HTERT RPE-1 (cell line): ENCODE results near the gene SCARB1.

Experiments used
- in situ Hi-C: fragments of 300-500 bp; cut with MboI; formaldehyde crosslinking; loops from 4 replicates; pipeline ENCODE4 v1.14.3; 2020; ENCODE audit warnings: low sequenced_read_pairs

The SCARB1 gene

DNA sequence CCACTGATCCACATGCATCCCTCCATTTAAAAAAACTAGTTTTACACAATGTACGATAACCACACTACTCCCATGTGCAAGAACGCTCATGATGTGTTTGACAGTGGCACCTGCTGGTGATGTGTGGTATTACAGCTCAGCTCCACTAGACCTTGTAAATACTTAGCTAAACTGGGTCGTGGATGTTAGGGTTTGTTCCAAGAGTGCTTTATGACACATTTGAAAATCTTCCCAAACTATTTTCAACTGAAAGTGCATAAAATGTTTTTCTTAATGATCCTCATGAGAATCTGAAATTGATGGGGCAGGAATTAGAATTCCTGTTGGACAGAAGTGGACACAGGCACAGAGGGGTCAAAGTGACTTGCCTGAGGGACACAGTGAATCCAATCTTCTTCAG, 99.2 kb downstream of the SCARB1 start:
- in situ Hi-C loops, result no loop called here

DNA sequence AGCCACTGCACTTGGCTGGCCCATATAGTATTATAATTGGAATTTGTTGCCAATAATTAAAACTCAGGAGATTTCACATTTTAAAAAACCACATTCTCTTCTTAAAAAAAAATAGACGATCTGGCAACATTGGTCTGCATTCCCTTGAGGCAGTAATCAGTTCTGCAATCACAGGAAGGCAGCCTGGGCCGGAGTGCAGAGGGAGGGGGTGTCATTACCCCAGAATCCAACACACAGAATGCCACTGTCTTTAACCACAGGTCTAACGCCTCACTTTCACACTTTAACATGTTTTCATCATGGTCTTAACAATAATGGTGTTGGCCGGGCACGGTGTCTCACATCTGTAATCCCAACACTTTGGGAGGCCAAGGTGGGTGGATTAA, 100.1 kb downstream of the SCARB1 start:
- in situ Hi-C loops, result no loop called here

DNA sequence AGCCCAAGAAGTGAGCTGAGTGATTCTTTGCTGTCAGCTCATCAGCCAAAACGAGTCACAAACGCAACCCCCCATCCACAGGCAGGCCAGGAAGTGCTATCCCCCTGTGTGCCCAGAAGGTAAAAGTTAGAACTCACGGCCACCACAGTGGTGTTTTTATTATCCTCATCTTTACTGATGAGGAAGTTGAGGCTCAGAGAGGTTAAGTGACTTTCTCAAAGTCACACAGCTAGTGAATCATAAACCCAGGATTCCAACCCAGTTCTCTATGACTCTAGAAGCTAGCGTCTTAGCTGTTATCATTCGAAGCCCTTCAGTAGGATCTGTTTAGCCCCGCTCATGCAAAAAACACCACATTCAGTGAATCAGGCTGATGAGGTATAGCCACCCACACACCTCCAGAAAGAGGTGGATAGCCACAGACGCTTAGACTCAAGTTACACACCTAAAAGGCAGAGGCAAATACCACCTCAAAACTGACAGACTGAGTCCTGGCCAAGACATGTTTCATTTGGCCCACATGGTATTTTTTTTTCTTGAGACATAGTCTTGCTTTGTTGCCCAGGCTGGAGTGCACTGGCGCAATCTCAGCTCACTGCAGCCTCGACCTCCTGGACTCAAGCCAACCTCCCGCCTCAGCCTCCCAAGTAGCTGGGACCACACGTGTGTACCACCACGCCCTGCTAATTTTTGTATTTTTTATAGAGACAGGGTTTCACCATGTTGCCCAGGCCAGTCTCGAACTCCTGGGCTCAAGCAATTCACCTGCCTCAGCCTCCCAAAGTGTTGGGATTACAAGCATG, 100.7 kb downstream of the SCARB1 start:
- in situ Hi-C loops, result no loop called here

DNA sequence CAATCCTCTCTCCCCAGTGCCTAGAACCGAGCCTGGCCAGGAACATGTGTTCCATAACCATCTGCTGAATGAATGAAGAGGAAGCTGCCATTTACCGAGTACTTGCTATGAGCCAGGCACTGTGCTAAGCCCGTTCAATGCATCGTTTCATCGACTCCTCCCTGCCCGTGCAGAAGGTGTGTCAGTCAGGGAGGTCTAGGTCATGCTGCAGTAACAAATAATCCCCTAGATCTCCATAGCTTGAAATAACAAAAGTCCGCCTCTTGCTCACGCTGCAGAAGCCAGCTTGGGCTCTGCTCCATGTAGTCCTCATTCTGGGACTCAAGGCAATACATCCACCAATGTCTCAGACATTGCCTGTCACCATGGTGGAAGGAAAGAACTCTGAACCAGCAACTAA, 101.3 kb downstream of the SCARB1 start:
- in situ Hi-C loops, result no loop called here

- in situ Hi-C loops, result no loop called here
Observed at GRCh38 chr12:124761871-124762270, 101.8 kb downstream of the SCARB1 start.

DNA sequence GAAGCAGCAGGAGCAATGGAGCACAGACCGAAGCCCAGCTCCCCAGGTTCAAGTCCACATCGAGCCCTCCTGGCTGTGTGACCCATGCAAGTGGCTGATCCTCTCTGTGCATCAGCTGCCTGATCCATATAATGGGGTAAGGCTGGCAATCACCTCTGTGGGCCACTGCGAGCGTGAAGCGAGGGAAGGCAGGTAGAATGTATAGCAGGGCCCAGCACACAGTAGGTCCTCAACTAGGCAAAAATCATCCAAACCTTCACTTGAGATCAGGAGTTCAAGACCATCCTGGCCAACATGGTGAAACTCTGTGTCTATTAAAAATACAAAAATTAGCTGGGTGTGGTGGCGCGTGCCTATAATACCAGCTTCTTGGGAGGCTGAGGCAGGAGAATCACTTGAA, 102.6 kb downstream of the SCARB1 start:
- in situ Hi-C loops, result no loop called here

GRCh38 chr12:124760560-124760959, 103.1 kb downstream of the SCARB1 start:
- in situ Hi-C loops, result no loop called here

DNA sequence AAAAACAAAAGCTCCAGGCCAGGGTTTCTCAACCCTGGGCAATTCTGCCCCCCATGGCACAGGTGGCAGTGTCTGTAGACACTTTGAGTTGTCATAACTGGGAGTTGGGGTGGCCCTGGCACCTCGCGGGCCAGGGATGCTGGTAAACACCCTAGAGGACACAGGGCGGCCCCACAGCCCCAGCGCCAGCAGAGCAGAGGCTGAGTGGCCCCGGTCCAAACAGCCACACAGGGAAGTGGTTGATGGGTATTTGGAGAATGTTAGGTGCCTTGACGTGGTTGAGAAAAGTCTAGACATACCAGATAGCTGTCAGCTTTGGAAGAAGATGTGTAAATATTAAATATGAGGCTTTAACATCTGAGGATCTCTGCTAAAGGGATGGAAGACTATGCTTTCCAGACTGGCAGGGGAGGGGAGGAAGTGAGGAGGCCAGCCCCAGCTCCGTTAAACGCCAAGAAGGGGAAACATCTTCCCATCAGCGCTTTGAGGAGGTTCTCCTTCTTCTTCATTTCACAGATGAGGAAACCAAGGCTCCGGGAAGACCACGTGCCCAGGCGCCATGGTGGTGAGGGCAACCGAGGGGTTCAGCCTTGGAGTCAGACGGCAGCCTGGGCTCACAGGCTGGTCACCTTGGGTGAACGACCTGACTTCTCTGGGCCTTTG, 103.7 kb downstream of the SCARB1 start:
- in situ Hi-C loops, result no loop called here

- in situ Hi-C loops, result no loop called here
Observed at GRCh38 chr12:124758266-124759220, 105.1 kb downstream of the SCARB1 start.

GRCh38 chr12:124757329-124757728, 106.3 kb downstream of the SCARB1 start:
- in situ Hi-C loops, result no loop called here

DNA sequence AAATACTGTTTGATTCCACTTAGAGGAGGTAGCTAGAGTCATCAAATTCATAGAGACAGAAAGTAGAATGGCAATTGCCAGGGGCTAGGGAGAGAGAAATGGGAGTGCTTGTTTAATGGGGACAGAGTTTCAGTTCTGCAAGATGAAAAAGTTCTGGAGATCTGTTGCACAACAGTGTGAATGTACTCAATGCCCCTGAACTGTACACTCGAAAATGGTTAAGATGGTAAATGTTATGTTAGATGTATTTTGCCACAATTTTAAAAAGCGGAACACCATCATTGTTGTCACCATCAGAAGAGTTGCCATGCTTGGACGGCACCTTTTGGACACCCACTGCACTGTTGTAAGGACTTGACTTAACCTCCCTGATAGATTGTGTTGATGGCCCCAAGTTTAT, 106.9 kb downstream of the SCARB1 start:
- in situ Hi-C loops, result no loop called here

- in situ Hi-C loops, result no loop called here
Observed at GRCh38 chr12:124756166-124756565, 107.5 kb downstream of the SCARB1 start.

DNA sequence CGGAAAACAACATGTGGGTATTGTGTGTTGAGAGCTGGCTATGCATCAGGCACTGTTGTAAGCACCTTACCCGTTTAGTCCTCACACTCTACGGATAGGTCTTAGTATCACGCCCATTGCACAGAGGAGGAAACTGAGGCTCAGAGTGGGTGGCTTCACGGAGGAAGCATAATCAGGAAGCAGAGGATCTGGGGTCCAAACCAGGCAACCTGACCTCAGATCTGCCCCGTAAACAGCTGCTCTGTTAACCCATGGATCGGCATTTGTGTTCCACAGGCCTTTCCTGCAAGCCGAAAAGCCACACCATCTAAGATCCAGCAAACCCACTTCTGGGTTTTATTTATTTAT, 107.9 kb downstream of the SCARB1 start:
- in situ Hi-C loops, result no loop called here

GRCh38 chr12:124754949-124755800, 108.5 kb downstream of the SCARB1 start:
- in situ Hi-C loops, result no loop called here

GRCh38 chr12:124754491-124754890, 109.2 kb downstream of the SCARB1 start:
- in situ Hi-C loops, result no loop called here

DNA sequence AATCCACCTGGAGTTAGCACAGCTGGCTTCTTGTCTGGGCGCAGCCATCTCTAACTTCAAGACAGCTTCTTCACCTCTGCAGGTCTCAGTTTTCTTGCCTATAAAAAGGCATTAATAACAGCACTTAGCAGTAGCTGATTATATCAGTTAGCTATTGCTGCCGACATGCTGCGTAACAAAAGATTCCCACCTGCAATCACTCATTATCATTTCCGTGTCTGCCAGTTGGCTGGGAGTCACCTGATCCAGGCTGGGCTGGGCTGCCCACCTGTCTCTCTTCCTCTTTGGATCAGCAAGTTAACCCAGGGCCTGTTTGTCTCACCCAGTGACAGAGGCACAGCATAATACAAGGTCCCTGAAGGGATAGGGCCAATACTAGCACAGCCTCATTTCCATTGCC, 109.7 kb downstream of the SCARB1 start:
- in situ Hi-C loops, result no loop called here

DNA sequence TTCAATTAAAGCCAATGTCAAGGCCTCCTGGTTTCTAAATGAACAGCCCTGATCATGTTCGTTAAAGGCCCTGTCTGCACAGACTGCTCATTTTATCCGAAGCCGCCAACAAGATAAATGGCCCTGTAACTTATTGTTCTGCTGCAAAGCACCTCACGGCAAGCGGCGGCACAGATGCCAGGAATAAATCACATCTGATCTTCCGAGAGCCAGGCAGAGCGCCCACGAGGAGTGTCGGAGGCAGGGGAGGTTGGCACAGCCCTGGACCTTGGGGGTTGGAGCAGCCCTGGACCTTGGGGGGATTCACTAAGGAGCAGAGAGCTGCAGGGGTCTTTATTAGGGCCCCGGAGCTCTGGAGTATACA, 110.5 kb downstream of the SCARB1 start:
- in situ Hi-C loops, result no loop called here

DNA sequence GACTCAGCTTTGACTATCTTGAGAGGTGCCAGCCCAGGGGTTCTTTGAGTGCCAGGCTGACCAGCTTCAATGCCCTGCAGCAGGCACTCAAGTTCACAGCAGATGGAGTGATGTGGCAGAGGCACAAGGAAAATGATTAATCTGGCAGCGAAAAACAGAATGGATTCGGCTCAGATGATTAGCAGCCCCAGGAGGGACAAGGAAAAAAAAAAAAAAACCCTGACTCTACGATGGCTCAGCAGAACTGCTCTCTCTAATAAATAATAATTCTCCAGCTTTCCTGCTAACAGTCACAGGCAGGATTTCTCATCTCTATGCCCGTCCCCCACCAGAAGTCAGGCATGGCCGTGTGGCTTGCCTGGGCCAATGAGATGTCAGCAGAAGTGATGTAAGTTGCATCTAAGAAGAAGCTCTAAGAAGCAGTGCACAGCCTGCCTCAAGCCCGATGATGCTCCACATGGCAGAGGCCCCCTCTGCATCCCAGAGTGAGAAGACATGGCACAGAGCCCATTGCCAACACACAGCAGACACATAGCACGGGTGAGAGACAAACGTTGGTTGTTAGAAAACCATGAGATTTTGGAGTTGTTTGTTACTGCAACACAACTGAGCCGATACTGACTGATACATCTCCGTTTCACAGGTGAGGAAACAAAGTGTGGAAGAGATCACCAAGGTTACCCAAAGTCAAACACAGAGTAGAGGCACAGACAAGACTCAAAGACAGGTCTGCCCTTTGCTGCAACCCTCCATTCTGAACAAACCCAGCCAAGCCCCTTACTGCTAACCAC, 111.0 kb downstream of the SCARB1 start:
- in situ Hi-C loops, result no loop called here

- in situ Hi-C loops, result no loop called here
Observed at GRCh38 chr12:124751654-124752355, 111.9 kb downstream of the SCARB1 start.
